HK-2 (cell line): Measurements from ENCODE around the gene SKP1.
A peak's percentile ranks its signal among the peaks of the same experiment; 100 is the strongest.

Experiments
- DNase-seq: peaks from one replicate; pipeline ENCODE4 v3.0.0-alpha.2; 2018; ENCODE audit not compliant: unreplicated experiment

Gene SKP1

DNA sequence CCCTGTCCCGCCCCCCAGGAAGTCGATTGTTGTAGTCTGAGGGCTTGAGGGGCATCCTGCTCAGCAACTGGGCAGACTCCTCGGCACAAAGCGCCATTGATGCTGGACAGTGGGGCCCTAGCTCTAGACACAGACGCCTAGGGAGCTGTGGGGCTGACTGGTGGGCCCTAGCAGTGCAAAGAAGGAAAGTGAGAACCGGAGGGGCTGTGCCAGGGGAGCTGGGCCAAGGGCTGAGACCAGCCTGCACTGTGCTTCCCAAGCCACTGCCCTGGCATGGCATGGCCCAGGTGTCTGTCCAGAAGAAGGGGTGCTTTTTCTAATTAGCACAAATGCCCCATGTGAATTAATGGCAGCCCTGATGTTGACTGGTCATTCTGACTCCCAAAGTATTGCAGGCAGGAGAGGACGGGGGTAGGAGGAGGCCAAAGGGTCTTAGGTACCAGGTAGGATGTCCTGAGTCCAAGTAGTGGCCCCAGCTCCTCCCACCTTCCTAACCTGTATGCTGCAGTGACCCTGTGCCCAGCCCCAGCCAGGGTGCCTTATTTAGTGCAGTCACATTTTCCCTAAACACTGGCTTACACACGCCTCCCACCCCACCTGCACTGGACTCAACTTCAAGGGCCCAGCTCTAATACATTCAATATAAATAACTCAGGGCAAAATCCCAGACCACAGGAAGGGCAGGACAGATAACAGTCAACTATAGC lies 46.4 kb downstream of the SKP1 start:
- DNase-seq = no peak

DNA sequence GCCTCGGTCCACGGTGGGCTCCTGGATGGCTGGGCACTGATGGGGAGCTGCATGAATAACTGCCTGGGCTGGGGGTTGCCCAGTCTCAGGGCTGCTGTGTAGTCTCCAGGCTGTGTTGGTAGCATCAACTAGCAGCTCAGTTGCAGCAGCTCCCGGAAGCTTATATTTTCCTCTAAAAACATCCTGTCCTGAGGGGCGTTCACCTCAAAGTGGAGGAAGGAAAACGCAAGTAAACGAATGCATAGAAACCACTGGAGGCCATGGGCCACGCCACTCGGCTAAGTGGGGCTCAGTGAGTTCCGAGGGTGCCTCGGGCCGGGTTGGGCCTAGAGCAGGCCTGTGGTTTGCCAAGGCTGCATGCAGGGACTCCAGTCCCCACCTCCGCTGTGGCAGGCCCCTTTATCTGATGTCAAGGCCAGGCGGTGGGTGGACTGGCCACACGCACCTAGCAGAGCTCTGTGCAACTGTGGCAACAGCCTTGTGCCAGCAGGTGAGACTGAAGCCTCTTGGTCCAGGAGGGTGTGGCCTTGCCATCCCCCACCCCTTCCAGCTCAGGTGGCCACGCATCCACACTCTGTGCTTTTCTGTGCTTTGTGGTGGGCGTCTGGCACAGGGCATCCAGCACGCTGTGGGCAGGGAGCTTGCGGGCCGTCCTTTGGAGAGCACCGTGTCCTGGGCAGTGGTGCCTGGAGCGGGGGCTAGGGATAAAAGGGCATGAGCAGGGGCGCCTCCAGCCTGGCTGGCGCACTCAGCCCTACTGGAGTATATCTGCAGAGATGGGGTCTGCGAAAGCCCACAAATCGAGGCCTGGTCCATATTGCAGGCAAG lies 47.1 kb downstream of the SKP1 start:
- DNase-seq = no peak

DNA sequence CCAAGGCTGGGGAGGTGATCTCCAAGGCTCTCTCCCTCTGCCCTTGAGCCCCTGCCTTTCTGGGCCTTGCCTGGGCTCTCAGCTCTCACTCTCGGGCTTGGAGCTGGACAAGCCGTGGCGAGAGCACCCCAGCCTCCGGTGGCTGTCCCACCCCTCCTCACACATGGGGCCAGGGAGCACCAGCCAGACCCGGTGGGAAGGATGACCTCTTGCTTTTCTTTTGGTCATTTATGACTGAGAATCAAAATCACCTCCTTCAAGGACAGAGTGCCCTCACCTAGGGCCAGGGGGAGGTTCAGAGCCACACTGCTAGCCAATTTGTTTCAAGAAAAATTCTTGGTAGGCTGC lies 48.1 kb downstream of the SKP1 start:
- no peak for DNase-seq

DNA sequence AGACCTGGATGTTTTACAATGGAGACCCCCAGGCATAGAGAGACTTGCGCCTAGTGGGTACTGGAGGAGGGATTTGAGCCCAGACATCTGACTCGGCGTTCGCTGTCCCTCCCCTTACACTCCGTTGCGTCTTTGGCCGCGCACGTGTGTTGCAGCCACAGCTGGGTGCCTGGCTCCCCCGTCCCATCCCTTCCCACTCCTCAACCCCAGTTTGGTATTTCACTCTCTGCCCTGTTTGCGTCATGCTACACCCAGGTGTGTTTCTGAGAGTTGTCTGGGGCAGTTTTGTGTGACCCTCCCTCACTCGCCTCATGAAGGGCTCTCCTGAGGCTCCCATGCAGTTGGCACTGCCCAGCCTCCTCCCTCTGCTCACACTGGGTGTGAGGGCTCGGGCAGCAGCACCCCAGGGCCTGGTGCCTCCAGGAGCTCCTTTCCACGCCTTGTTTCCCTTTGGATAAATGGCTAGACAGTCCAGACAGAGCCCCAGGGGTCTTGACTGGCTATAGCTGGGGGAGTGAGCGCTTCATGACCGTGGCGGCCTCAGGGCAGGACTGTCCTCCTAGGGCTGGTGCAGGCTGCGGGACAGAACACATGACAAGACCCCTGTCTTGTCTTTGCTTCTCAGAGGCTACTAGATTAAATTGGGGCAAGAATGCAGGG lies 48.6 kb downstream of the SKP1 start:
- no peak for DNase-seq

DNA sequence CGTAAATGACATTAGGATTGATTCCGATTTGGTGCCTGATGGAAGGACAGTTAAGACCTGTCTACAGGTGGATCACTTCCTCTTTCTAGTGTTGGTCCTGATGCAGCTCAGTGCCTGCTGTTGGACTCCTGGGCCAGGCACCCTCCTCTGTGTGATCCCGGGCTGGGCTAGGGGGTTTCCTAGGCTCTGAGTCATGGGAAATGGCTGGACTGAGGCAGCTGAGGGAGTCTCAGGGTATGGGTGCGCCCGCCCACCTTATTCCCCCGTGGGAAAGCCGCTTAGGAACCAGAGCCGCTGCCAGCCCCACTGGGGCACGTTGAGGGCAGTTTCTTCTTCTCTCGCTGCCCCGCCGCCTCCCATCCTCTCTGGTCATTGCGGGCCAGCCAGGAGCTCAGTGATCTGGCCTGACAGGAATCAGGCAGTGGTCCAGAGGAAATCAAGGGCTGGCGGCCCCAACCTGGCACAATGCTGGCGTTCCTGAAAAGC lies 49.3 kb downstream of the SKP1 start:
- peak; percentile 40 for DNase-seq

DNA sequence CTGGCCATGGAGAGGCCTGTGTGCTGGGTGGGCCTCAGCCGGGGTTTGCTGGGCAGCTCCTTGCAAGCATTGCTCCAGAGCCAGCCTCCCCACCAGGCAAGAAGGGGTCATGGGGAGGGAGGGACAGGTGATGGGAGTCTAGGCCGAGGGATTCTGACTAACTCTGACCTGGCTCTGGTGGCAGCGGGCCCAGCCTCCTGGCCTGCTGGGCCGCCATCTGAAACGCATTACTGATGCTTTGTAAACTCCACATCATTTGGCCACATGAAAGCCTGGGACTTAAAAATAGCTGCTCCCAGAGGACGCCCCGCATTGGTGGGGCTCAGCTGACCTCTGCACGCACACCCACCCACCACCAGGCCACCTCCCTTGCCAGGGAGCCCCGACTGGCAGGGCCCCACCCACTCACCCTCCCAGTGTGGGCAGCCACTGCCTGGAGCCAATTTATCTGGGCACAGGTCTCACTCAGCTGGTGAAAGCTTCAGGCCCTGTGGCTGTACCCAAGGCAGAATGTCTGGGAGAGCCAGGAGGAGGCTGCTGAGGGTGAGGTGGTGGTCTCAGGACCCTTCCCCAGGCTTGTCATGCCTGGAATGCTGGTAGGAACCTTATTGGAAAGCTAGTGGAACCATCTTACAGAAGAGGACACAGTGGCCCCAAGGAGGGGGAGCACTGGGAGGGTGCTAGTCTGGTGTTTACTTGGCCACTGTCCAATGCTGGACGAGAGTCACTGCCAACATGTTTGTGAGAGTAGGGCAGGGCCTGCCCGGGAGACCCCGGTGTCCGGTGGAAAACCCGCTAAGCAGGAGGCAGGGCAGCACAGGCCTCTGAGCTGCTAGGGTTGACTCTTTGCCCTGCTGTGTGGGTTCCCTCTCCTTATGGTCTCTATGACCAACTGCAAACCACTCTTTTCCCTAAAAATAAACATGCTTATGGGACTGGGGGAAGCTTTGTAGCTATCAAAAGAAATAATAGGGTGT lies 51.4 kb downstream of the SKP1 start:
- DNase-seq = no peak

DNA sequence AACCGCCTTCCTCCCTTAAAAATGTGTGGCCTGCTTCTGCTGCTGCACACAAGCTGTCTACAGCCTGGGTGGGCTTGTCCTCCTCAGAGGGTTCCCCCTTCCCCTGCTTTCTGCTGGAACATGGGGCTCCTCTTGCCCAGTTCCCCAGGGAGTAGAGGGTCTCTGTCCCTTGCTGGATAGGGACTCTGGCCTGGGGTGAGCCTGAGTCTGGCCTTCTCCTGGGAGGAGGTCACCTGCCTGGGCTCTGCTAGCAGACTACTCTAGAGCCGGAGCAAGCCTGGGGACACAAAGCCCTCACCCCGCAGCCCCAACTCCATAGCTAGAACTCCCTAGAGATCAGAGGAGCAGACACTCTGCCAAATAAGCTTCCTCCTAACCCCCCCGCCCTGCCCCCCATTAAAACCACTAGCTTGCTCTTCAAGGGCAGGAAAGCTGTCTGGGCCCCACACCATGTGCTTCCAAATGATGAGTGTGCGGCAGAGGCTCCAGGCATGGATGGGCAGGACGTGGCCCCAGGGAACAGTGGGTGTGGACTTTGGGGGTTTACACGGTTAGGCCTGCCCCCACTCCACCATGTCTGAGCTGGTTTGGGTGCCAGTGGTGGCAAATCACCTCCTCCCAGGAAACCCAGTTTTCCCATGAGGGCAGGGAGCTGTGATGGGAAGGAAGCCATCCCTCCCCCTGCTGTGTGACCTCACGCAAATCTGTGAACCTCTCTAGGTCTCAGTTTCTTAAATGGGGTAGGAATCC lies 52.3 kb downstream of the SKP1 start:
- DNase-seq = peak; percentile 67

DNA sequence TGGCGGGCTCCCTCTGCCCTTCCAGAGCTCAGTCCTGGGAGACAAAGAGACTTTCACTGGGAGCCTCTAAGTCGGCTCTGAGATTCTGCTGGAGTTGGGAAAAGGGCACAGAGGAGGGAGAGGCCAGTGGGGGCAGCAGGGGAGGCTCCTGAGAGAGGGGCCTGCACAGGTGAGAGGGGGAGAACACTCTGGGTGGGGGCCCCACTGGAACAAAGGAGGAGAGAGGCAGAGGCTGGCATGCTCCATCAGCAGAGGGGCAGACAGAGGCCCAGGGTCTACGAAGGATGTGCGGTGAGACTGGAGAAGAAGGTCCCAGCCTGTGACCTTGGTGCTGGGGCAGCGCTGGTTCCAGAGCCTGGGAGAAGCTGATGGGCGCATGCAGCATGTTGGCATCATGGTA lies 53.4 kb downstream of the SKP1 start:
- DNase-seq = no peak

DNA sequence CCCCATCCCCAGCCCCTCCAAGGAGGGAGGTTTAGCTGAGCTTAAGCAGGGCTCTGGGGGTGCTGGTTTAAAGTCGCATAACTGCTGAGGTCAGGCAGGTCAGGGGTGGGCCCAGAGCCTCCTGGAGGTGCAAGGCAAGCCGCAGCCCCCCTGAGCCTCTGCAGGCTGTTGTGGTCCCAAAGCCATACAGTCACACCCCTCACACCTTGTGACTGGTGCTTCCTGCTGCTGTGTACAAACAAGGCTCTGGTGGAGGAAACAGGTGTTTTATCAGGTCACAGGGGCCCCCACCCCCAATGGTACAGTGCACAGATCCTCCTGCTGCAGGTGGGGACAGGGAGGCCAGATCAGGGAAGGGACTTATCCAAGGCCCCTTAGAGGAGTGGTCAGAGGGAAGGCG lies 54.2 kb downstream of the SKP1 start:
- DNase-seq = no peak

DNA sequence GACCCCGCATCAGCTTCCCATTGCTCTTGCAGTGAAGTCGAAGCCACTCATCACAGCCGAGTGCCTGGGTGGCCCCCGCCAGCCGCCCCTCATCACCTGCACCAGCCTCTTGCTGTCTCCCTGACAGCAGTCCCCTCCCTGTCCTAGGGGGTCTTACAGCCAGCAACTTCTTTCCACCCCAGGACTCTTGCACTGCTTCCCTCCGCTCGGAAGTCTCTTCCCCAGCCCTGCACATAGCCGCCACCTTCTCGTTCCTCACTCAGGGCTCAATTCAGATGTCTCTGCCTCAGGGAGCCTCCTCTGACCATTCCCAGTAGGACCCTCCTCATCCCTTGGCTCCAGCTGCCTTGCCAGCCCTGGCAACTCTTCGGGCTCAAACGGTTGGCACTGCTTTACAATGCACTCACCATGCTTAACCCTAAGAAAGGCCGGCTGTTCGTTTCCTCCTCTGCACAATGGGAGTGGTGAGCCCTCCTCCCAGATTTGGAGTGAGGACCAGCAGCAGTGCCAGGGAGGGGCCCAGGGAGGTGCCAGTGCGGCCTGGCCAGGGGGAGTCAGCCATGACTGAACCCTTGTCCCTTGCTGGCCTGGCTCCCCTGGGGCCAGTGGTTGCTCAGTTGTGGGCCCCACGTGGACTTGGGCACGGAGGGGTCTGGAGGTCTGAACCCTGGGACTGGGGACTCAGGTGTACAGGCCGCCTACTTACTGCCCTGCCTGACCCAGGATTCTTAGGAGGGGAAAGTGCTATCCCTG lies 56.2 kb downstream of the SKP1 start:
- no peak for DNase-seq

DNA sequence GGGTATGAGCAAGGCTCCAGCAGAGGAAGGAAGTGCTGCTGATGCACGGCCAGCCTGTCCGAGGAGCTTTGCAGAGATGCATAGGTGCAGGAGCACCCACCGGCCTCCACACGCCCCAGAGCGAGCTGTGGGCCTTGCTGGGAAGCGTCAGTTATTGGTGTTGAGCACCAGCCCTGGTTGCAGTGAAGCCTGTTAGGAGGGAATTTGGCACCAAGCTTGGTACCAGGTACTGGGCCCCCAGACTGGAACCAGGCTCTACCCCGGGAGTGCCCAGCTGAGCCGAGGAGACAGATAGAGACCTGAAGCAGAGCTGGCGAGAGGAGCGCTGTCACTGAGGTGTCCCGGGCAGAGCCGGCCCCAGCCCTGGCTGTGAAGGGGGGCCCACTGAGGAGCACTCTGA lies 57.0 kb downstream of the SKP1 start:
- no peak for DNase-seq

DNA sequence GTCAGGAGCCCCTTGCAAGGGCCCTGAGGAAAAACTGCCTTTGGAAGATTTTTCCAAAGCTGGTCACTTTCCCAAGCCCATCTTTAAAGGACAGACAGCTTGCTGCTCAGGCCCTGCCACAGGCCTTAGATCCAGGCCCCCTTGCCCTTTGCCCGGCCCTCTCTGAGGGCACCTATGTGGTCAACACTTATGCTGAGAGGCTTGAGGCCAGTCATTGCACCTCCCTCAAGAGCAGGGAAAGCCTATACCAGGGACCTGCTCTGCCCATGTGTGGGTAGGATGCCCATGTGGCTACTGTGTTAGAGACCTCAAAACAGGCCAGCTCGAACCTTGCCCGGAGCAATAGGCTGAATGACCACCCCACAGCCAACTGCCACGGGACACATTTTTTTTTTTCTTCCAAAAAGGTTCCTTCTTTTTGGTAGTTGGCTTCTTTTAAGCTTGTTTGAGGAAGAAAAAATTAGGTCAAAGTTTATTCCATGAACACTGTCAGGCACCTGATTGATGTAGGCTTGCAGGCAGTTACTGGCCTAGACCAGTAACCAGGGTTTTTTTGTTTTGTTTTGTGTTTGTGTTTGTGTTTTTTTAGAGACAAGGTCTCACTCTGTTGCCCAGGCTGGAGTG lies 58.4 kb downstream of the SKP1 start:
- no peak for DNase-seq

DNA sequence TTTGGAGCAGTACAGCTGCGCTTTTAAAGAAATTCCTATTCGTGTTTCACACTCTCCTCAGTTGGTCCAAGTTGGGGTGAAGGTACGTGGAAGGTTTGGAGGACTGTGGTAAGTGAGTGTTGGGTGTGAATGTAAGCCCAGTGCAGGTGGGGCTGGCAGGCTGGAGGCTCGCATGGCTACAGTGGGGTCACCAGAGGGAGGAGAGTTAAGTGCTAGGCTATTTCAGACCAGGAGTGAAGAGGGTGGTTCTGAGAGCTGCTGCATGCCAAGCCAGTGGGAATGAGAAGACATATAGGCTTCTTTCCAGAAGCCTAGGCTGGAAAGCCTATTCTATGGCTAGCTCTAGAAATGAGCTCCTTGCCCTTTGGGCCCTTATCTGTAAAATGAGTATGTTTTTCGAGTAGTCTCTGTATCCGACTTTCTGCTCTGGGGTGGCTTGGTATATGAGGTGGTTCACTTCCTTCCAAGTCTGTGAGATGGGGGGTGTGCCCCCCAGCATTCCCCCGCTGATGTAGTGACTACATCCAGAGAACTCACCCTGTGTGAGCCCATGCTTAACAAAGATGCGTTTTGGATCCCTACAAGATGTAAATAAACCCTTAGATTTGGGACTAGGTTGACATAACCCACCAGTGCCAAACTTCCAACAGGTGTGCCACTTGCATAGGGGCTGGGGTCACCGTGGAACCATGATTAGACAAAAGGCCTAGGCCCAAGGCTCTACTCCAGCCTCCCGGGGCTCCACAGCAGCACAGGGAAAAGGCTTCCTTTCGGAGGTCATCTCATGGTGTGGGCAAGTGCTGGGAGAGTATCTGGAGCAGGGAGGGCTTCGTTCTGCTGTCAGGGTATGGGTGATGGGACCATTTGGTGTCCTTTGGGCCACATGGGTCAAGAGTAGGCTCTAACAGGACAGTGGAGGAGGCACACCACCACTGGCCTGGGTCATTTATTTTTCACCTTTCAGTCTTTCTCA lies 59.7 kb downstream of the SKP1 start:
- no peak for DNase-seq

DNA sequence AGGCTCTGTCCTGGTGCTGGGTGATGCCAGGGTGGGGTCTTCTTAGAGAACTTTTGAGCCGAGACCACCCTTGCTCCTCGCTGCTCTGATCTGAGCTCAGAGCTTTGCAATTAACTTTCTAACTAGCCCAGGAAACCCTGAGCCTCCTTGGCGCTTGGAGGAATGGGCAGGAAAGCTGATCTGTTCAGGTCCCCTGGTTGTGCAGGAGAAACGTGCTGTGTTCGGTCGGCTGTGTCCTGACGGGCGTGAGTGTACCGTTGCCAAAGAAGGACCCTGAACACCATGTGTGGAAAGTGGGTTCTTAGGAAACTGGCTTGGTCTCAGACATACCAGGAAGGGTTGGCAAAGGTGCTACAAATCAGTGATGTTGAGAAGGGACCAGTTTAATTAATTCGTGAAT lies 60.5 kb downstream of the SKP1 start:
- DNase-seq = no peak

DNA sequence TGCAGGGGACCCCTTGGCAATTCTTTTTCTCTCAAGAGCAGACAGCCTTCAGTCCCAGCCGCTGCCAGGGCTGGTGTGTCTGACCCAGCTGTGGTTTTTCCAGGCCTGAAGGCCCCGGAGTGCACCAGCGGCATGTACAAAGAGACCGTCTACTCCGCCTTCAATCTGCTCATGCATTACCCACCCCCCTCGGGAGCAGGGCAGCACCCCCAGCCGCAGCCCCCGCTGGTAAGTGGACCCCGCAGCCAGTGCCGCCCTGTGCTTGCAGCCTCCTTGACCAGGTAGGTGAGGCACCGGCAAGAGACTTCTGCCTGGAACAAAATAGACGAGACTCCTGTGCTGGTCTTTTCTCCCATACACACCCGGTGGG lies 61.0 kb downstream of the SKP1 start:
- no peak for DNase-seq

DNA sequence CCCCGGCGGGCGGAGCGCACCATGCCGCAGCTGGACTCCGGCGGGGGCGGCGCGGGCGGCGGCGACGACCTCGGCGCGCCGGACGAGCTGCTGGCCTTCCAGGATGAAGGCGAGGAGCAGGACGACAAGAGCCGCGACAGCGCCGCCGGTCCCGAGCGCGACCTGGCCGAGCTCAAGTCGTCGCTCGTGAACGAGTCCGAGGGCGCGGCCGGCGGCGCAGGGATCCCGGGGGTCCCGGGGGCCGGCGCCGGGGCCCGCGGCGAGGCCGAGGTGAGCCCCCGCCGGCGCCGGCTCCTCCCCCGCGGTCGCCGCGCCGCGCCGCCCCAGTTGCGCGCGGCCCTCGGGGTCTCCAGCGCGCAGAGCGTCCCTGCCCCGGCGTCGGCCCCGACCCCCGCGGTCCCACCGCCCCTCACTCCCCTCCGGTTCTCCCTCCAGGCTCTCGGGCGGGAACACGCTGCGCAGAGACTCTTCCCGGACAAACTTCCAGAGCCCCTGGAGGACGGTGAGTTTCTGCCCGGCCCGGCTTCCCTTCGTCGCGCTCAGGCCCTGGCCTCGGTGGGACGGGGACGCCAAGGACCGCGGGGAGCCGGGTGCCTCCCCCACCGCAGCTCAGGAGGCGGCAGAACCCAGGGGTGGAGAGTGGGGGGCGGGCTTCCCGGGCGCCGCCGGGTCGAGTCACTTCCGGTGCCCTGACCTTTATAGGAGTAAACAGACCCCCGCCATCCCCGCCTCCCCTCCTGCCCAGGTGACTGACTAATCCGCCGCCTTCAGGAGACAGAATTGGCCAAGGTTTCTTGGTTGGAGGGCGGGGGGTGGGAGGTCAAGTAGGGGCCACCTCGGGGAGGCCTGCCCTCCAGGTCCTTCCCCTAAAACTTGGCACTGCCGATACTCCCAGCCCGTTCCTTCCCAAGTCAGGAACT lies 61.6 kb downstream of the SKP1 start:
- DNase-seq = peak; percentile 25
